GM10248 (cell line): ENCODE results near the gene RGPD6.
"Not testable (repeated sequence)": the region's sequence is repeated elsewhere in the genome, so short reads cannot be mapped to it uniquely, and the experiment has no call there.

Source experiments
- CTCF ChIA-PET: fragments of 300-600 bp; sonication (Branson Sonifier 250); formaldehyde crosslinking; extraction: SDS; loops from one replicate; lab custom pipeline; 2021; ENCODE audit warnings: antibody characterized with exemption; lab: Yijun Ruan, JAX
- POLR2A ChIA-PET: fragments of 350-650 bp; sonication (Branson Sonifier 250); formaldehyde crosslinking; extraction: SDS; loops from one replicate; lab custom pipeline; 2020; ENCODE audit warnings: antibody characterized with exemption; lab: Yijun Ruan, JAX
- DNase-seq: peaks from one replicate; pipeline ENCODE4 v3.0.0; 2012; ENCODE audit errors: extremely low spot score

The RGPD6 gene

DNA sequence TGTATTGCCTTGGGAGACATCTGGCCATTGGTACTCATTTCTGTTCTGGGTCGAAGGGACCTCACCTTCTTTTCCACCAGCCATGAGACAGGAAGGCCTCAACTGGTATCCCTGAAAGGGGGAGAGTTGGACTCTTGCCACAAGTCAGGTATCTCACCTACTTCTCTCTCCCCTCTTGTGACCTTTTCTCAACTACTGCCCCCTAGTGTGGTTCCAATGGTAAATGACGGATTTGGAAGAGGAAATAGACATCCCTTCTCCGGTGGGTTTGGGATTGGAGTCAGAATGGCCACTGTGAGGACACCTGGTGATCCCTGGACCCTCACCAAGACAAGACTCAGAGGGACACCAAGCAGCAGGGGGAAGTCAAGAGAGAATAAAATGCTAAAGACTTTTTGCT is 82.5 kb downstream of the RGPD6 start:
- POLR2A ChIA-PET, DNase-seq, CTCF ChIA-PET: not testable (repeated sequence)

DNA sequence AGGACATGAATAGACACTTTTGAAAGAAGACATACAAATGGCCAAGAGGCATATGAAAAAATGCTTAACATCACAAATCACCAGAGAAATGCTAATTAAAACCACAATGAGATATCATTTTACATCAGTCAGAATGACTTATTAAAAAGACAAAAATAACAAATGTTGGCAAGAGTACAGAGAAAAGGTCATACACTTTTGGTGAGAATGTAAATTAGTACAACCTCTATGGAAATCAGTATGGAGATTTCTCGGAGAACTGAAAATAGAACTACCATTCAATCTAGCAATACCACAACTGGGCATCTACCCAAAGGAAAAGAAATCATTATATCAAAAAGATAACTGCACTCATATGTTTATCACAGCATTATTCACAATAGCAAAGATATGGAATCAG is 88.0 kb downstream of the RGPD6 start:
- CTCF ChIA-PET, POLR2A ChIA-PET, DNase-seq: not testable (repeated sequence)

DNA sequence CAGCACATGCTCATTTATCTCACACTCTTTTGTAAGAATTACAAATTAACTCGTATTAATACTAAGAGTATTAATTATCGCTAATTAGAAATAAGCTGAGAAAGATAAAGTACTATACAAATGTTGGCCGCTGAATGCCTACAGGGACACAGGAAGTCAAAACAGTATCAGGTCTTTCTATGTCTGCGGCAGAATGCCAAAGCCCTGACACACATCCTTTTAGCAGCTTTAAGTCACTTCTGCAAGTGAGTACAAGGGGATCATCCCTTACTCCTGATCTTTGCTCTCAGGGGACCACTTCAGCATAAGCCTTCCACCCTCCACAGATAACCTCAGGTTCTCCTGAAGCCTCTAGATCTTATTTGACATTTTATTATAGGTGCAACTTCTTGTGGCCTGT is 94.3 kb downstream of the RGPD6 start:
- POLR2A ChIA-PET, DNase-seq, CTCF ChIA-PET: not testable (repeated sequence)

DNA sequence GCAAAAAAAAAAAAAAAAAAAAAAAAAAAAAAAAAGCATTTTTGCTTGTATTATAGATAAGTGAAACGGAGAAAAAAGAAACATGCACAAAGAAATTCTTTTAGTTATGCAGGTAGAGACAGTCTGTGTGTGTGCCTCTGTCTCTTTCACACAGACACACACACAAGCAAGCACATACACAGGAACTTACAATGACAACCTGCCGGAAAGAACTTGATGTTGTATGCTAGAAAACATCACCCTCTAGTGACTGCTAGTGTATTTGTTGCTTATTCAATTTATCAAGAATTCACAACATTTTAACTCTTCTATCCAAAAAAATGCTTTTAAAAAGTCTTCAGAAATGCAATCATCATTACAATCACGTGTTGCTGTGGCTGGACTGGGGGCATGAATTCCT is 95.8 kb downstream of the RGPD6 start:
- POLR2A ChIA-PET, DNase-seq, CTCF ChIA-PET: not testable (repeated sequence)

DNA sequence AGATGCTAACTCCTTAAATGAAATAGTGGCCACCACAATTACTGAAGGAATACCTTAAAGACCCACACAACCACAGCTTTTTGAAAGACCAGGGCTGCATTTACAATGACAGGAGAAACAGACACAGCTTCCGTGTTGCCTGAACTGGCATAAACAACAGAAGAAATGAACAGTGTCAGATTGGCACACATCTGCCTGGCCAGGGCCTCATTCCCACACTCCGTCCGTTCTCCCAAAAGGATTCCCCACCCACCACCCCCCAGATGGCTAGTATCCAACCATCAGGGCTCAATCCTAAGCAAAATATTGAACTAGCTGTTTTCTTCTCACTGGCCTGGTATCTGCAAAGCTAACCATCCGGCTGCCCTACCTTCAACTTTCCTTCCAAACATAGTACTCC is 96.9 kb downstream of the RGPD6 start:
- POLR2A ChIA-PET, CTCF ChIA-PET, DNase-seq: not testable (repeated sequence)

DNA sequence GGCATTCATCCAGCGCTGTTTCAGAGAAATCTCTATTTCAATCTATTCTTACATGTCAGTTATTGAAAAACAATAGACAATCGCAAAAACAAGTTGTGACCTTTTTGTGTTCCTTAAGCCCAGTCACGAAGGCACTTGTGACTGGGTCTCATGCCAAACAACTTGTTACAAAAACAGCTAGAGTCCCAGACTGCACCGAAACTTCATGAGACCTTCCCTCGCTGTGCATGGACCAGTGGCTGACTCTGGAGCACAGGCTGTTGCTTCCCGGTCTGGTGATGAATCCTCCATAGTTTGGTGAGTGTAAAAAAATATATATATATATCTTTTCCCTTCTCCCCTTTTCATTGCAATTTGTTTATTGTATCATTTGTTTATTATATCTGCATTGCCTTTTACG is 99.7 kb downstream of the RGPD6 start:
- CTCF ChIA-PET, DNase-seq, POLR2A ChIA-PET: not testable (repeated sequence)

DNA sequence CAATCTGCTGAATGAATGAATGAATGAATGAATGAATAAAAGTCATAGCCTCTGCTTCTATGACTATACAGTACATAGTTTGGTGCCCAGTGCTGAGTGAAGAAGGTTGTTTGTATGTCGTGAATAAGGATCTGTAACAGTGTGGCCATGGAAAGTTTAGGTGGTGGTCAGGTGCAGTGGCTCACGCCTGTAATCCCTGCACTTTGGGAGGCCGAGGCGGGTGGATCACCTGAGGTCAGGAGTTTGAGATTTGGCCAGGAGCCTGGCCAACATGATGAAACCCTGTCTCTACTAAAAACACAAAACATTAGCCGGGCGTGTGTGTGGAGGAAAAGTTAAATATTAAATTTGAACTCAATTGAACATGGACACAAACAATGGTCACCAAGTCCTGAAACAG is 100.1 kb downstream of the RGPD6 start:
- CTCF ChIA-PET, POLR2A ChIA-PET, DNase-seq: not testable (repeated sequence)

DNA sequence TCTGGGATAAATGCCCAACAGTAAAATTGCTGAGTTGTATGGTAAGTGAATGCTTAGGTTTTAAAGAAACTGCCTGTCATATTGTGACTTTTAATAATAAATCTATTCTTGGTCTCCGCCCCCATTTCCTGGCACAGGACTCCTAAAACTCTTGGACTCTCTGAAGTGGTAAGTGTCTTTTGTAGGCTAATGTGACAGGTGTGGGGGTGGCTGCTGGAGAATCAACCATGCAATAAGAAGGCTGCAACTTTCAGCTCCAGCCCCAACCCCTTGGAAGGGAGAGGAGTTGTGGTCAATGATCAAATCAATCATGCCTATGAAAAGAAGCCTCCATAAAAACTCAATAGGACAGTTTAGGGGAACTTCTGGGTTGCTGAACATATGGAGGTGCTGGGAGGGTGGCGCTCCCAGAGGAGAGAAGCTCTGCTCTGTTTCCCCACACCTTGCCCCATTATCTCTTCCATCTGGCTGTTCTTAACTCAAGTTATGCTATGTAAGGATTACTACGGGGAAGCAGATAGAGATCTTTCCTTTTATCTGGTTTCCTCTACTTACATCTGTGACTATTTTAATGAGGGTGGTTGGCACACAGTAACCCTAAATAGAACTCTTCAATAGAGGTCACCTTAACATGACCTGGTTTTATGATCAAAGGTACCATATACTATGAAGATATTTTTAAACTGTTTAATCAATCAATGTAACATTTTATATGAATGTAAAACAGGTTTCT is 101.2 kb downstream of the RGPD6 start:
- DNase-seq, CTCF ChIA-PET, POLR2A ChIA-PET: not testable (repeated sequence)

DNA sequence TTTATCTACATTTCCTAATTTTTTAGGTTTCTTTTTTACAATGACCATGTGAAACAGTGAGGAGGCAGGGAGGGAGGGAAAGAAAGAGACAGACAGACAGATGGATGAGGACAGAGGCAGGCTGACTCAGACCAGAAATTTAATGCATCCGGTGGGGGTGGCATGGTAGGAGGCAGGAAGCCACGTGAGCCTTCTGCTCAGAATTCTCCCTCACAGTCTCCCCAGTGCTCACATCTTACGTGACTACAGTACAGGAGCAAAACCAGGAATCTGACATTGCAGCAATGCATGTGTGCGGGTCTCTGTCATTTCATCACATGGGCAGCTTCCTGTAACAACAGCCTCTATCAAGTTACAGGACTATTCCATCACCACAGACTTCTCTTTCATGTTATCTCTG is 102.1 kb downstream of the RGPD6 start:
- POLR2A ChIA-PET, DNase-seq, CTCF ChIA-PET: not testable (repeated sequence)

DNA sequence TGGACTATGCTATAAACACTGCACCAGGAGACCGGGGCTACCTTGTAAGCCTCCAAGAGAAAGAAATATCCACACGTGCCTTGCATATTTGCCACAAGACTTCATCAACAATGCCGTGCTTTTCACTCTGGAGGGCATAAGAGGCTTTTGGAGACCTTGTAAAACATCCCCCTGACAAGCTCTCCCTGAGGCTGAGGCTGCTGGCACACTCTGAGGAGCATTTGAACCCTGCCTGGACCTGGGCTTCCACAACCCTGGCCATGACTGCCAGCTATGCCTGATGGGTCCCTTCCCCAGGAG is 104.0 kb downstream of the RGPD6 start:
- DNase-seq, POLR2A ChIA-PET, CTCF ChIA-PET: not testable (repeated sequence)

DNA sequence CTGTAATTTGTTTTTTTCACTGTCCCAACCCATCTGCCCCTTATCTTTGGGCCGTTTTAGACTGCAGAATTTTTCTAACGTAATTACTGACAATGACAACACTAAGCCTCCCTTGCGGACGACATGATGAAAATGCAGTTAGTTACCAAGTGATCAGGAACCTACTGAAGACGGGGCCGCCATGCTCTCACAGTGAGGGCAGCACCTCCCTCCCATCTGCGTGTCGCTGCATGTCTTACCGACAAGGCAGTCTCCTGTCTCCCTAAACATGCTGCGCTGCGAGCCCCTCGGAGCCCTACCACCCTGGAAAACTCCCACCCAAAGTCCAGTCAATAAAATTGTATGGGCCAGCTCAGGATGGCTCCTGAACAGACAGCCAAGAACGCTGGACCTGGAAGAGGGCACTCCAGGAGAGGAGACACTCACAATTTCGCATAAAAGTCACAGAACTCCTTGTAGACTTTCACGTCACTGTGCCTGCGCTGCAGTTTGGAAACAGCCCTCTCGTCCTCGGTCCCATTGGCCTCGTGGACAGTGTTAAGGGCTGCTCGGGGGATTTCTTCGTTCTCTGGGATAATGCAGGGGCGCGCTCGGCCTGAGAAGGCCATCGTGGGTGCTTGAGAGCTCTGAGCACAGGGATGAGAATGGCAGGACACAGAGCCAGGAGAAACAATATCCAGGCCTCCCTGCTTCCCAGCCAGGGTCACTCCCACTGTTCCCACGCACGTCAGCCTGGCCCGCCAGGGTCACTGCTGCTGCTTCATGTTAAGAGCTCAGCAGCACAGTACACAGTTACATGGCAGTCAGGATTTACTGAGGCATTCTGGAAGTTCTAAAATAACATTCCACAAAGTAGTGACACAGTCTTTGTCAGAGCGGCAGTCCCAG is 104.6 kb downstream of the RGPD6 start, which contains the start of gene LIMS4:
Gene LIMS4 (minus strand): TSS at position 646 of the 888 bp plus-strand sequence. CDS start 38 bp downstream, at position 608.
- POLR2A ChIA-PET, CTCF ChIA-PET, DNase-seq: not testable (repeated sequence)

DNA sequence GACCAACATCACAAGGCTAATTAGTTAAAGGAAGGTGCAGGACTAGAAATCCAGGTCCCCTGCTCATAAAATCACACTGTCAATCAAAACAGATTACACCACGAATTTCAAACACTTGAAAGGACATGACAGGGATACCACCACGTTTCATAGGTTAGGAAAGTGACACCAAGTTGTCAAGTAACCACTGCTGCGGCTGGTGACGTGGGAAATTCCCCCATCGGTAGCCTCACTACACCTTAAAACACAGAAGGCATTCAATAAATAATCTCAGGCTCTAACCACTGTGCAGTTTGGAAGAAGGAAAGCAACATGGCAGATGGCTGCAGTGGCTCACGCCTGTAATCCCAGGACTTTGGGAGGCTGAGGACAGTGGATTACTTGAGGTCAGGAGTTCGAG is 108.1 kb downstream of the RGPD6 start:
- CTCF ChIA-PET, POLR2A ChIA-PET, DNase-seq: not testable (repeated sequence)

DNA sequence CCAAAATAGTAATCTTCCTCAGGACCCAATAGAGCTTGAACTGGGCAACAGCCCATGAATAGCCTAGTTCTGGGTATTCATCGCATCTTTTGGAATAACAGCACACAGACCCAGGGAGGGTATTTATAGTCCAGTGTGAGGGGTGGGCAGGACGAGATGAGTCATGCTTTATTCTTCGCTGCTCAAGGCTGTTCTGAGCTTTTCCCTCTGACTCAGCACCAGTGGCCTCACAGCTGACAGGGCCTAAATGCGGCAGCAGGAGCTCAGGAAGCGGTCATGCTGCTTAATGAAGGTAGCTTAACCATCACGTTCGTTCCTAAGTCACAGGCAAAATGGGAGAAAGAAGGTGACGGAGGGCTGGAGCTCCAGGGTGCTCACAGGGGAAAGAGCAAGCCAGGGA is 111.7 kb downstream of the RGPD6 start:
- DNase-seq, CTCF ChIA-PET, POLR2A ChIA-PET: not testable (repeated sequence)
